ENCODE data around the gene DSE. TPM values are rescaled to one million over a fixed set of nuclear protein-coding genes. Genes with fewer than 3 reads are reported as not detected.
"Not testable (repeated sequence)": the region's sequence is repeated elsewhere in the genome, so short reads cannot be mapped to it uniquely, and the experiment has no call there.

DSE gene
- total and polyA plus RNA-seq, 3 experiments from 2014 or later: 2.7 to 7.9 (median 7.5) TPM

GRCh38 chr6:116329156-116329555, 41.6 kb upstream of the DSE start:
- Mint-ChIP-seq H3K36me3 (peaks cover 0 to 7% (median 5%) of the 10 kb centered on the region in 3 donors), H3K27me3 (no peaks in the 10 kb centered on the region), H3K27ac (no peak overlapping the region), H3K4me1 (peaks cover 0 to 3% (median 0%) of the 10 kb centered on the region in 3 donors), H3K9me3 (peaks cover 0 to 3% (median 2%) of the 10 kb centered on the region in 5 donors), H3K4me3 (no peak overlapping the region)
- Histone ChIP-seq H3K27ac (ENCODE audit: low read depth, low read length) (no peak overlapping the region), H3K36me3 (ENCODE audit: insufficient read depth, low read length) (no peaks in the 10 kb centered on the region), H3K9me3 (ENCODE audit: low read length) (no peaks in the 10 kb centered on the region), H3K27me3 (ENCODE audit: insufficient read depth, low read length, poor library complexity, severe bottlenecking) (no peaks in the 10 kb centered on the region), H3K4me1 (ENCODE audit: insufficient read depth, low read length) (no peaks in the 10 kb centered on the region), H3K4me3 (ENCODE audit: low read length) (no peak overlapping the region)
- CTCF ChIA-PET: no interaction called here
- DNase-seq: no peak
- POLR2A ChIA-PET: no interaction called here

- CTCF ChIA-PET: no interaction called here
- no peaks in the 10 kb centered on the region for H3K36me3 ChIP-seq (ENCODE audit: insufficient read depth, low read length)
- no peak overlapping the region for H3K4me3 ChIP-seq (ENCODE audit: low read length)
- H3K9me3 ChIP-seq (ENCODE audit: low read length): no peaks in the 10 kb centered on the region
- H3K27me3 Mint-ChIP-seq: no peaks in the 10 kb centered on the region
- peaks cover 0 to 9% (median 3%) of the 10 kb centered on the region in 3 donors for H3K4me1 Mint-ChIP-seq
- no peak for DNase-seq
- no peaks in the 10 kb centered on the region for H3K27me3 ChIP-seq (ENCODE audit: insufficient read depth, low read length, poor library complexity, severe bottlenecking)
- H3K36me3 Mint-ChIP-seq: peaks cover 0 to 9% (median 7%) of the 10 kb centered on the region in 3 donors
- H3K27ac ChIP-seq (ENCODE audit: low read depth, low read length): no peak overlapping the region
- H3K9me3 Mint-ChIP-seq: peaks cover 0 to 3% (median 2%) of the 10 kb centered on the region in 5 donors
- H3K27ac Mint-ChIP-seq: no peak overlapping the region
- POLR2A ChIA-PET: no interaction called here
- no peaks in the 10 kb centered on the region for H3K4me1 ChIP-seq (ENCODE audit: insufficient read depth, low read length)
- no peak overlapping the region for H3K4me3 Mint-ChIP-seq
Observed at GRCh38 chr6:116330511-116330910, 40.2 kb upstream of the DSE start.

GRCh38 chr6:116332096-116332495, 38.7 kb upstream of the DSE start:
- DNase-seq: no peak
- peaks cover 0 to 9% (median 3%) of the 10 kb centered on the region in 3 donors for H3K4me1 Mint-ChIP-seq
- H3K4me3 Mint-ChIP-seq: no peak overlapping the region
- H3K4me1 ChIP-seq (ENCODE audit: insufficient read depth, low read length): no peaks in the 10 kb centered on the region
- no peaks in the 10 kb centered on the region for H3K9me3 ChIP-seq (ENCODE audit: low read length)
- no peaks in the 10 kb centered on the region for H3K36me3 ChIP-seq (ENCODE audit: insufficient read depth, low read length)
- no peaks in the 10 kb centered on the region for H3K27me3 Mint-ChIP-seq
- H3K27ac ChIP-seq (ENCODE audit: low read depth, low read length): no peak overlapping the region
- no peak overlapping the region for H3K27ac Mint-ChIP-seq
- POLR2A ChIA-PET: no interaction called here
- no peaks in the 10 kb centered on the region for H3K27me3 ChIP-seq (ENCODE audit: insufficient read depth, low read length, poor library complexity, severe bottlenecking)
- CTCF ChIA-PET: no interaction called here
- H3K4me3 ChIP-seq (ENCODE audit: low read length): no peak overlapping the region
- peaks cover 0 to 9% (median 7%) of the 10 kb centered on the region in 3 donors for H3K36me3 Mint-ChIP-seq
- peaks cover 0 to 3% (median 2%) of the 10 kb centered on the region in 5 donors for H3K9me3 Mint-ChIP-seq

- H3K4me1 Mint-ChIP-seq; H3K27me3 ChIP-seq (ENCODE audit: insufficient read depth, low read length, poor library complexity, severe bottlenecking); H3K4me3 ChIP-seq (ENCODE audit: low read length); POLR2A ChIA-PET; H3K36me3 ChIP-seq (ENCODE audit: insufficient read depth, low read length); H3K4me3 Mint-ChIP-seq; H3K36me3 Mint-ChIP-seq; H3K27ac ChIP-seq (ENCODE audit: low read depth, low read length); H3K27me3 Mint-ChIP-seq; H3K27ac Mint-ChIP-seq; H3K9me3 ChIP-seq (ENCODE audit: low read length); H3K9me3 Mint-ChIP-seq; H3K4me1 ChIP-seq (ENCODE audit: insufficient read depth, low read length); CTCF ChIA-PET; DNase-seq: not testable (repeated sequence)
Observed at GRCh38 chr6:116334638-116335409, 35.9 kb upstream of the DSE start.

- ChIA-PET CTCF (no interaction called here), POLR2A (no interaction called here)
- H3K27ac ChIP-seq (ENCODE audit: low read depth, low read length): no peak overlapping the region
- no peaks in the 10 kb centered on the region for H3K36me3 ChIP-seq (ENCODE audit: insufficient read depth, low read length)
- Mint-ChIP-seq H3K36me3 (peaks cover 0 to 9% (median 4%) of the 10 kb centered on the region in 3 donors), H3K27me3 (no peaks in the 10 kb centered on the region), H3K27ac (no peak overlapping the region), H3K4me1 (peaks cover 0 to 9% (median 3%) of the 10 kb centered on the region in 3 donors), H3K4me3 (no peak overlapping the region), H3K9me3 (peaks cover 0 to 7% (median 5%) of the 10 kb centered on the region in 5 donors)
- no peak overlapping the region for H3K4me3 ChIP-seq (ENCODE audit: low read length)
- no peak for DNase-seq
- H3K27me3 ChIP-seq (ENCODE audit: insufficient read depth, low read length, poor library complexity, severe bottlenecking): no peaks in the 10 kb centered on the region
- no peaks in the 10 kb centered on the region for H3K4me1 ChIP-seq (ENCODE audit: insufficient read depth, low read length)
- no peaks in the 10 kb centered on the region for H3K9me3 ChIP-seq (ENCODE audit: low read length)
Observed at GRCh38 chr6:116335612-116336215, 35.0 kb upstream of the DSE start.

GRCh38 chr6:116338943-116339342, 31.8 kb upstream of the DSE start:
- ChIA-PET POLR2A (no interaction called here), CTCF (no interaction called here)
- peaks cover 0 to 2% of the 10 kb centered on the region in 2 donors for H3K27me3 Mint-ChIP-seq
- no peak overlapping the region for H3K27ac ChIP-seq (ENCODE audit: low read depth, low read length)
- DNase-seq: no peak
- peak overlapping the region in 1 of 8 donors; percentile 17 for H3K27ac Mint-ChIP-seq
- H3K36me3 ChIP-seq (ENCODE audit: insufficient read depth, low read length): no peaks in the 10 kb centered on the region
- H3K4me1 Mint-ChIP-seq: peaks cover 0 to 8% (median 3%) of the 10 kb centered on the region in 3 donors
- H3K4me1 ChIP-seq (ENCODE audit: insufficient read depth, low read length): no peaks in the 10 kb centered on the region
- no peaks in the 10 kb centered on the region for H3K9me3 ChIP-seq (ENCODE audit: low read length)
- H3K27me3 ChIP-seq (ENCODE audit: insufficient read depth, low read length, poor library complexity, severe bottlenecking): no peaks in the 10 kb centered on the region
- peaks cover 0 to 18% (median under 1%) of the 10 kb centered on the region in 3 donors for H3K36me3 Mint-ChIP-seq
- no peak overlapping the region for H3K4me3 ChIP-seq (ENCODE audit: low read length)
- H3K4me3 Mint-ChIP-seq: no peak overlapping the region
- peaks cover 0 to 8% (median 7%) of the 10 kb centered on the region in 5 donors for H3K9me3 Mint-ChIP-seq

GRCh38 chr6:116340625-116341024, 30.1 kb upstream of the DSE start:
- H3K9me3 ChIP-seq (ENCODE audit: low read length); DNase-seq; H3K27me3 Mint-ChIP-seq; H3K4me3 ChIP-seq (ENCODE audit: low read length); H3K4me1 Mint-ChIP-seq; H3K27me3 ChIP-seq (ENCODE audit: insufficient read depth, low read length, poor library complexity, severe bottlenecking); H3K4me3 Mint-ChIP-seq; H3K4me1 ChIP-seq (ENCODE audit: insufficient read depth, low read length); CTCF ChIA-PET; H3K27ac ChIP-seq (ENCODE audit: low read depth, low read length); H3K27ac Mint-ChIP-seq; POLR2A ChIA-PET; H3K36me3 ChIP-seq (ENCODE audit: insufficient read depth, low read length): not testable (repeated sequence)
- Mint-ChIP-seq H3K36me3 (peaks cover 0 to 21% (median 0%) of the 10 kb centered on the region in 3 donors), H3K9me3 (peaks cover 0 to 14% (median 8%) of the 10 kb centered on the region in 5 donors)

- Histone ChIP-seq H3K36me3 (ENCODE audit: insufficient read depth, low read length) (no peaks in the 10 kb centered on the region), H3K4me1 (ENCODE audit: insufficient read depth, low read length) (no peaks in the 10 kb centered on the region), H3K4me3 (ENCODE audit: low read length) (no peak overlapping the region), H3K9me3 (ENCODE audit: low read length) (no peaks in the 10 kb centered on the region), H3K27ac (ENCODE audit: low read depth, low read length) (no peak overlapping the region), H3K27me3 (ENCODE audit: insufficient read depth, low read length, poor library complexity, severe bottlenecking) (no peaks in the 10 kb centered on the region)
- no peaks in the 10 kb centered on the region for H3K4me1 Mint-ChIP-seq
- H3K27ac Mint-ChIP-seq: no peak overlapping the region
- DNase-seq: no peak
- CTCF ChIA-PET: interaction anchor here (1.0 kb wide), 1 partner anchor 81 kb away, joined by 3 read pairs; no protein-coding TSS in a partner anchor
- POLR2A ChIA-PET: no interaction called here
- H3K4me3 Mint-ChIP-seq: no peak overlapping the region
- peaks cover 0 to 13% (median 8%) of the 10 kb centered on the region in 5 donors for H3K9me3 Mint-ChIP-seq
- H3K36me3 Mint-ChIP-seq: peaks cover 0 to 14% (median 0%) of the 10 kb centered on the region in 3 donors
- H3K27me3 Mint-ChIP-seq: peaks cover 0 to 2% of the 10 kb centered on the region in 2 donors
Observed at GRCh38 chr6:116349216-116349615, 21.5 kb upstream of the DSE start.

Measured in CD8-positive, alpha-beta memory T cell (primary cell).